ENCODE measurements around the gene NT5C3A.

Gene NT5C3A

DNA sequence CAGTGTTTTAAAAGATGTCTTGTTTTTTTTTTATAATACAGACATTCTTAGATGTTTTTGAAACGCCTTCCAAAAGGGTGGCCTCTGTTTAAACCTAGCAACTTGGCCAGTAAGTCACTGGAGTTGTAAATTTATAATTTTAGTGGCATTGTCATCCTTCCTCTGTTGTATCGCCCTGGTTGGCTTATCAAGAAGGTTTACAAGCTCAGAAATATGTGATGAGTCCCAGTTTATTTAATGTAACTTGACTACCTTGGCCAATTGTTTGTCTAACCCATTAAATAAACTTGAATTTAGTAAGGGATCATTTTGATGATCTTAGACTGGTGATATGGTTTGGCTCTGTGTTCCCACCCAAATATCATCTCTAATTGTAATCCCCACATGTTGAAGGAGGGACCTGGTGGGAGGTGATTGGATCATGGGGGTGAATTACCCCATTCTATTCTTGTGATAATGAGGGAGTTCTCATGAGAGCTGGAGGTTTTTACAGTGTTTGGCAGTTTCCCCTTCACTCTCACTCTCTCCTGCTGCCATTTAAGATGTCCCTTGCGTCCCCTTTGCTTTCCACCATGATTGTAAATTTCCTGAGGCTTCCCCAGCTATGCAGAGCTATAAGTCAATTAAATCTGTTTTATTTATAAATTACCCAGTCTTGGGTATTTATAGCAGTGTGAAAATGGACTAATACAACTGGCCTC lies 13.4 kb upstream of the NT5C3A start:
- DNase-seq: no peak

DNA sequence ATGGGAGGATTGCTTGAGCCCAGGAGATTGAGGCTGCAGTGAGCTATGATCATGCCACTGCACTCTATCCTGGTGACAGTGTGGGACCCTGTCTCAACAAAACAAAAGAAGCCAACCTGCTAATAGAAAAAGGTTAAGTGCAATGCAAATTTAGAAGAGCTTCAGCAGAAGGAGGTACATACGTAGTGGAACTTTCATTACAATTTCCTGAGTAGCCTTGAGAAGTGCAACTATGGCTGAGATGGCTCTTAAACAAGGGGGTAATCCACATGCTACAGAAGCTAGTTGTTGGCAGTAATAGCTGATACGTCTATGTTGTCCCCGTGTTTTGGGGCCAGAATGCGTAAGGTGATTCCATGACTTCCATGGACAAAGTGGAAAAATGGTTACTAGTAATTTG lies 10.7 kb upstream of the NT5C3A start:
- DNase-seq: no peak

DNA sequence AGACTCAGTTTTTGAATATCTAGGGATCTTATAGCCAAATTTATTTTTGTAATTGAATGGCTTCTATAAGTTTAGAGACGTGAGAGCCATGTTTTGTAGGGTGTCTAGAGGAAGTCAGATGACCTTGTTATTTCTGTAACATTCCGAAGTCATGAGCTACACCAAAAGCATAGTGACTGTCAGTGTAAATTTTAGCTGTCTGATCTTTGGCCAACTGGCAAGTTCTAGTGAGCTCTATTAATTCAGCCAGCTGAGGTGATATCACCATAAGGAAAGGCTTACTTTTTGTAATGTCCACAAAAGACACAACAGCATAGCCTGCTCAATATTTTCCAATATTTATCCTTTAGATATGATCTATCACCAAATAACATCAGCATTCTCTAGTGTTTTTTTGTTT lies 9.9 kb upstream of the NT5C3A start:
- DNase-seq: no peak

DNA sequence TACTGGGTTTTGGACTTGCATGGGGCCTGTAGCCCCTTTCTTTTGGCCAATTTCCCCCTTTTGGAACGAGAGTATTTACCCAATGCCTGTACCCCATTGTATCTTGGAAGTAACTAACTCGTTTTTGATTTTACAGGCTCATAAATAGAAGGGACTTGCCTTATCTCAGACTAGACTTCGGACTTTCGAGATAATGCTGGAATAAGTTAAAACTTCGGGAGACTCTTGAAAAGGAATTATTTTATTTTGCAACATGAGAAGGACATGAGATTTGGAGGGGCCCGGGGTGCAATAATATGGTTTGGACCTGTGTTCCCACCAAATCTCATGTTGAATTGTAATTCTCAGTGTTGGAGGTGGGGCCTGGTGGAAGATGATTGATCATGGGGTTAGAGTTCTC lies 8.3 kb upstream of the NT5C3A start:
- DNase-seq: no peak

DNA sequence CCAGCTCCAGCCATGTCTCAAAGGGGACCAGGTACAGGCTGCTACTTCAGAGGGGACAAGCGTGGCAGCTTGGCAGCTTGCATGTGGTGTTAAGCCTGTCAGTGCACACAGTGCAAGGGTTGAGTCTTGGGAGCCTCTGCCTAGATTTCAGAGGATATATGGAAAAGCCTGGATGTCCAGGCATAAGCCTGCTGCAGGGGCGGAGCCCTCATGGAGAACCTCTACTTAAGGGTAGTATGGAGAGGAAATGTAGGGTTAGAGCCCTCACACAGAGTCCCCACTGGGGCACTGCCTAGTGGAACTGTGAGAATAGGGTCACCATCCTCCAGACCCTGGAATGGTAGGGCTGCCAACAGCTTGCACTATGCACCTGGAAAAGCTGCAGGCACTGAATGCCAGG lies 7.7 kb upstream of the NT5C3A start:
- no peak for DNase-seq

DNA sequence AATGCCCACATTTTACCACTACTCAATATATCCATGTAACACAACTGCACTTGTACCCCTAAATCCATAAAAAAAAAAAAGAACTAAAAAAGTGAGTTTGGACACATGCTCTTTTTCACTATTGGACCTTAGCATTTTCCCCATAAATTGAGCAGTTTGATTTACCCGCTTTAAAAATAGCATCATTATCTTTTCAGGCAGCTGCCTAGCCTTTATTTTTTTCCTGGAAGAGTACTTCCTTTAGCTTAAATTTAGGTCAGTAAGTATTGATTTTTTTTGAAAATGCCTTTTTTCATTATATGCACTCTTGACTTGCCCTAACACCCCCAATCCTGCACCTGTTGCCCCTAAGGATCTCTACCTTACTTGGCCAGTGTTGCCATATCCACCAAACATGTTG lies 5.3 kb upstream of the NT5C3A start:
- DNase-seq: no peak

DNA sequence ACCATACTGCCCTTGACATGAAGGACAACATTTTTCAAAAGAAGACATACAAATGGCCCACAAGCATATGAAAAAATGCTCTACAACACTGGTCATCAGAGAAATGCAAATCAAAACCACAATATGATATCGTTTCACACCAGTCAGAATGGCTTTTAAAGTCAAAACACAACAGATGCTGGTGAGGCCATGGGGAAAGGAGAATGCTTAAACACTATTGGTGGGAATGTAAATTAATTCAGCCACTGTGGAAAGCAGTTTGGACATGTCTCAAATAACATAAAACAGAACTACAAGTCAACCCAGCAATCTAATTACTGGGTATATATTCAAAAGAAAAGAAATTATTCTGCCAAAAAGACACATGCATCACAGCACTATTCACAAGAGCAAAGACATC lies 4.2 kb upstream of the NT5C3A start:
- DNase-seq: no peak

DNA sequence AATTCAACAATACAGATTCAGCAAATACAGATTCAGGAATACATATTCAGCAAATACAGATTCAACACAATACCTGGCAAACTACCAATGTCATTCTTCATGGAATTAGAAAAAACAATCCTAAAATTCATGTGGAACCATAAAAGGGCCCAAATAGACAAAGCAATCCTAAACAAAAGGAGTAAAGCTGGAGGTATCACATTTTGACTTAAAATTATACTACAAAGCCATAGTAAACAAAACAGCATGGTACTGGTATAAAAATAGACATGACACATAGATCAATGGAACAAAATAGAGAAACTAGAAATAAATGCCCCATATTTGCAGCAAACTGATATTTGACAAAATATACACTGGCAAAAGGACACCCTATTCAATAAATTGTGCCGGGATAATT lies 3.4 kb upstream of the NT5C3A start:
- no peak for DNase-seq

DNA sequence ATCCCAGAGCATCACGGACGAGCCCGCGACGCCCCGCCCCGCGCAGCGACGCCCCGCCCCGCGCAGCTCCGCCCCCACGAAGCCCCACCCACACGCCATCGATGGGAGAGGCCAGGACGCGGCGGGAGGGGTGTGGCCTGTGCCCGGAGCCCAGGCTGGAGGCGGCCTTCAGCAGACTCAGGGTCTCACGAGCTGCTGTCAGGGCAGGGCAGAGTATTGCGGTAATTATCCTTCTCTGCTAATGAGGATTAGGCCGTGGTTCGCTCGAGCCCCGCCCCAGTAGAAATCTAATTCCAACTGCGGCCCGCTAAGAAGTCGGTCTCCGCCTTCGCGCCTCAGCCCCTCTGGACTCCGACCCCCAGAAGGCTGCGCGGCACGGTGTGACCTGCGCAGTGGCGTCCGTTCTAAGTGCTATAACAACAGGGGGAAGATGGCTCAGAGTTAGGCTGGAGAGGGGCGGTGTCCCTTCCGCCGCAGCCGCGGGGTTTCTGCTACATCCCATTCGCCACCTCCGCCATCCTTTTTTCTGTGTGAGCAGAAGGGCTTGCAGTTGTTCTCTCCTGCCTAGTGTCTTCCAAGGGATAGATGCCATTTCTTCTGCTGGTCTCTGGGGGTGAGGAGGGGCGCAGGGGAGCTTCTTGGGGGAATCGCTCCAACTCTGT lies 337 bp upstream of the NT5C3A start:
- DNase-seq: peak; percentile 96 to 99 (median 96)

DNA sequence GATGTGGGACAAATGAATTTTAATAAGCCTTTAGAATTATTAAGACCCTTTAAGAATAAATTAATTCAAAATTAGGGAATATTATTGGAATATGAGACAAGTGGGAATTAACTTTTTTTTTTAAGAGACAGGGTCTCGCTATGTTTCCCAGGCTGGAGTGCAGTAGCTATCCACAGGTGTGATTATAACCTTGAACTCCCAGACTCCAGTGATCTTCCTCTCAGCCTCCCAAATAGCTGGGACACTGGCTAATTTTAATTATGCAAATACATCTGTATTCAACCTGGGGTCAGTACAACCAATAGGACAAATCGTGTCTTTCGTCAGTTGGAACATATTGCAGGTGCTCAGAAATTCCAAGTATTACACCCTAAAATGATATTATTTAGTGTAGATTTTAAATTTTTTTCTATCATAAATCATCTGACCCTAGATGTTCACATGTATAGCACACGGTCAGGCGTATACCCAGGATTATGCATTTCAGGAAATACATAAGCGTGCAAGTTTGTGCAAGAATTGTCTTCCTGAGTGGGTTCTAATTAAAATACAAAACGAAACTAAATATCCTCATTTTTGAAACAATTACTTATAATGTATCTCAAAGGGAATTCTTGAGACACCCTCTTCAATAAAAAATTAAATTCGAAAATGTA lies 1.2 kb downstream of the NT5C3A start:
- DNase-seq: peak; percentile 9 to 20 (median 20)

DNA sequence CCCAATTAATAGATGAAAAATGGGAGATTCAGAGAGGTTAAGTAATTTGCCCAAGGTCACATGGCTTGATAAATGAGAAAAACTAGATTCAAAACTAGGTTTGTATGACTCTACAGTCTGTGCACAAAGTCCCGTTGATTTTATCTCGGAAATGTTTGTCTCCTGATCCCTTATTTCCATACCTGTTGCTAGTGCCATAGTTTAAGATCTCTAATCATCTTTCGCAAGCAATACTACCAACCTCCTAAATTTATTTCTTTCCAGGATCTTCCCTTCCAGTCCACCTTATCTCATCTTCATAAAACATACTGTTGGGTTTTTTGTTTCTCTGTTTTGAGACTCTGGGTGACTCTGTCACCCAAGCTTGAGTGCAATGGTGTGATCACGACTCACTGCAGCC lies 2.9 kb downstream of the NT5C3A start:
- DNase-seq: no peak

DNA sequence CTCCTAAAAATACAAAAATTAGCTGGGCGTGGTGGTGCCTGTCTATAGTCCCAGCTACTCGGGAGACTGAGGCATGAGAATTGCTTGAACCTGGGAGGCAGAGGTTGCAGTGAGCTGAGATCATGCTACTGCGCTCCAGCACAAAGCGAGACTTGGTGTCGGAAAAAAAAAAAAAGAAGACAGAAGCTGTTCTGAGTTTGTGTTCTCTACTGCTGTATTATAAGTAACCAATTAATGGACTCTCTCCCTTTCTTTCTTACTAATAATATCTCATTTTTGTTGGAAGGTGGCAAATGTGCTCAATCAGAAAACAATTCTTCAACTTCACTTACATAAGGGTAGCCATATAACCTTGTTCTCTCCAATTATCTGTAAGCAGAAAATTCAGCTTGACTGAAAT lies 7.4 kb downstream of the NT5C3A start:
- DNase-seq: no peak

DNA sequence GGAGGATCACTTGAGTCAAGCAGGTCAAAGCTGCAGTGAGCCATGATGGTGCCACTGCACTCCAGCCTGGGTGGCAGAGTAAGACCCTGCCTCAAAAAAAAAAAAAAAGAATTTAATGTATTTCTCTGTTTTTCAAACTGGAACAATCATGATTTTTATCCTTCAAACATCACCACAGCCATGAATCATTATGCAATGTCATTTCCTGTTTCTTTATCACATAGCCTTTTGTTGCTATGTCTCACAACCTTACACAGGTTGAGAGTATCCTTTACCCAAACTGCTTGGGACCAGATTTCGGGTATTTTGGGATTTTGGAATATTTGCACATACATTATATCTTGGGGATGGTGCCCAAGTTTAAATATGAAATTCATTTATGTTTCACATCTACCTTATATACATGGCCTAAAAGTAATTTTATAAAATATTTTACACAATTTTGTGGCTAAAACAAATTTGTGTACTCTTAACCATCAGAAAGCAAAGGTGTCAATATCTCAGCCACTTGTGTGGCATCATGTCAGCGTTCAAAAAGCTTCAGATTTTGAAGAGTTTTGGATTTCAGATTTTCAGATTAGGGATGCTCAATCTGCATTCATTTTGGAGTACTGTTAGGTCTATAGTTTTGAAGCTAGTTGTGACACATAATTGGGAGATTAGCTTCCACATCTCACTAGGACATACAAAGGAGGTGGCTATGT lies 8.2 kb downstream of the NT5C3A start:
- DNase-seq: peak in 2 of 3 donors; percentile 32 to 36

DNA sequence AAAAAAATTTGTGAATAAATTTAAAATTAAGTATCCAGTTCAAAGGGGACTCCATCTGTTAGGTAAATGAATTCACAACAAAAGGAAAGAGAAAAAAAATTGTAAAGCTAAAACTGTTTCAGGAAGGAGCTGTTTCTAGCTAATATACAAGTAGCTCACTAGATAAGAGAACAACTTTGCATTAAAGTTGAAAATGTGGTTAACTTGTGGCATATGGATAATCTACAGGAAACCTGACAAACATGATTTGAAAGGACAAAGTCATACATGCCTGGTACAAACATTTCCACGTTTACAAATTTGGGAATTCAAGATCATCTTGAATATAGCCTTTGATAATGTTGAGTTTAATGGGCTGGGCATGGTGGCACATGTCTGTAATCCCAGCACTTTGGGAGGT lies 8.9 kb downstream of the NT5C3A start:
- DNase-seq: no peak

DNA sequence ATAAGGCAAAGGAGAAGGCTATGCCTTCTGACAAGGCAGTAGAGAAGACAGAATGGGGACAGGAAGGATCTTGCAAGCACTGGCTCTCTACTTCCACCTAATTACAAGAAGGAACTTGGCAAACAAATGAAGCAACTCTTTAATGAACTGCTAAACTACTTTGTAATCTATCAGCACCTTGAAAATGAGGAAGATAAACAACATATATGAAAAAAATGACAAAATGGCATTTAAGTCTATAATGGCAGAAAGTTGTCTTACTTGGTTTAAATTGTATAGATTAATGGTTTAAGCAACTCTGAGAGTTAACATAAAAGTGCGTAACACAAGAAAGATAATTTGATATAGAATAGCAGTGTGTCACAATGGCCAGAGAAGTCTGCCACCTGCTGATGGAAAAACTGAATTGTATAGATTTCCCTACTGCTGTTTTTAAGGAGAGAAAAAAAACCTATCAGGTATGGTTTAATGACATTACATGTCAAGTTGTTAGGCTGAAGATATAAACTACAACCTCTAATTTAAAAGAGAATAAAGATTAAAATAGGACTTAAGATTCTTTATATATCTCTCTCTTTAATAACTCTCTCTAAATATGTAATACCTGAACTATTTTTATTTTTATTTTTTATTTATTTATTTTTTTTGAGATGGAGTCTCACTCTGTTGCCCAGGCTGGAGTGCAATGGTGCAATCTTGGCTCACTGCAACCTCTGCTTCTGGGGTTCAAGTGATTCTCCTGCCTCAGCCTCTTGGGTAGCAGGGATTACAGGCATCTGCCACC lies 11.8 kb downstream of the NT5C3A start:
- peak; percentile 51 to 67 (median 64) for DNase-seq

DNA sequence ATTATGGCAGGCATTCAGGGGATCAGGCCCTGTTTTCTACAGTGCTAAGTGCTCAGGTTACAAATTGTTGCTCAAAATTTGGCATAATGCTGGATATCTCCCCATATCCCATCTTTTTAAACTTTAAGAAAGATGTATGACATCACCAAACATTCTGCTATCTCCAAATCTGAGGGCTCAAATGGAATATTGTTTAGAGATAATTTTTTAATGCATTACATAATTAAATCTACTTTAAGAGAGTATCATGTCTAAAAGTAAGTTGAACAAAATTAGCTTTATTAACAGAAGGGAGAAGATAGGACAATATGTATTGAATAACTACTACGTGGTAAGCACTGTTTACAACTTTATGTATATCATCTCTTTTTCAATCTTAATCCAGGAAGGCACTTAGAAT lies 13.9 kb downstream of the NT5C3A start:
- peak in 1 of 3 donors; percentile 16 for DNase-seq

DNA sequence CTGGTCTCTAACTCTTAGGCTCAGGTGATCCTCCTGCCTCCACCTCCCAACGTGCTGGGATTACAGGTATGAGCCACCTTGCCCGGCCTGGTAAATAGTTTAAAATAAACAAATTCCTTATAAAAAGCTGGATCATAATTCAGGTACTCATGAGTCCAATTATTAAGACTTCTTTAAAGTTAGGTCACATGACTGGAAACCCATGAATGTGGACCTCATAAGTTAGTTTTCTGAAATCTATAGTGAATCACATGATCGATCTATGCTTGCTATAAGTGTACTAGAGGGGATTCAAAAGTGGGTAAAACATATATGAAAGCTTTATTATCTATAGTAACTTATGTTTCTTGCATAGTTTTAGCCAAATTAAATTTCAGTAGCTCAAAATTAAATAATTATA lies 14.3 kb downstream of the NT5C3A start:
- peak in 1 of 3 donors; percentile 16 for DNase-seq

DNA sequence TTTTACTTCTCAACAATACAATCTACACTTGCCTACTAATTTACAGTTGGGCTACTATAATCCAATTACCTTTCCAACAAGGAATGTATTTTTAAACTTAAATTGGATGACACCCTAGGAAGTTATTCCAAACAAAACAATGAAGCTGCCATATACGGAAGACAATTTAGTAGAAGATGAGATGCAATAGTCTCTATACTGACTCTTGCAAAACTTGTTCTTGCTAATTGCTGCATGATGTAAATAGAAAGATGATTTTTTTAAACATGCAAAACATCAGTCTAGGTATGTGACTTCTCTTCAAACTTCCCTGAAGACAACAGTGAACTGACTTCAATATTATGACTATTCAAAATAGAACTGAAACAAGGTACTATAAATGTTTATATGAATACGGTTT lies 17.6 kb downstream of the NT5C3A start:
- no peak for DNase-seq

DNA sequence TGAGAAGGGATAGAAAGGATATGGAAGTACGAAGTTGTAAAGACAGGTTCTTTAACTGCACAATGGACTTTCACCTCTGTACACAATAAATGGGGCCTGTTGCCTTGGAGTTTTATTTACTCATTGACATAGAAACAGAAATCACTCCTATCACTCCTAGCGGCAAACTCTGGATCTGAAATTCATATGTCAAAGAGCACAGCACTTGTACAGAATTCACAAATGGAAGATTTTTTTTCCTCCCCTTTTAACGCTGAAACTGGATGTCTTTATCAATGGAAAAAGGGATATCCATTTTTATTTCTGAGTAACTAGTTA lies 18.2 kb downstream of the NT5C3A start:
- no peak for DNase-seq

DNA sequence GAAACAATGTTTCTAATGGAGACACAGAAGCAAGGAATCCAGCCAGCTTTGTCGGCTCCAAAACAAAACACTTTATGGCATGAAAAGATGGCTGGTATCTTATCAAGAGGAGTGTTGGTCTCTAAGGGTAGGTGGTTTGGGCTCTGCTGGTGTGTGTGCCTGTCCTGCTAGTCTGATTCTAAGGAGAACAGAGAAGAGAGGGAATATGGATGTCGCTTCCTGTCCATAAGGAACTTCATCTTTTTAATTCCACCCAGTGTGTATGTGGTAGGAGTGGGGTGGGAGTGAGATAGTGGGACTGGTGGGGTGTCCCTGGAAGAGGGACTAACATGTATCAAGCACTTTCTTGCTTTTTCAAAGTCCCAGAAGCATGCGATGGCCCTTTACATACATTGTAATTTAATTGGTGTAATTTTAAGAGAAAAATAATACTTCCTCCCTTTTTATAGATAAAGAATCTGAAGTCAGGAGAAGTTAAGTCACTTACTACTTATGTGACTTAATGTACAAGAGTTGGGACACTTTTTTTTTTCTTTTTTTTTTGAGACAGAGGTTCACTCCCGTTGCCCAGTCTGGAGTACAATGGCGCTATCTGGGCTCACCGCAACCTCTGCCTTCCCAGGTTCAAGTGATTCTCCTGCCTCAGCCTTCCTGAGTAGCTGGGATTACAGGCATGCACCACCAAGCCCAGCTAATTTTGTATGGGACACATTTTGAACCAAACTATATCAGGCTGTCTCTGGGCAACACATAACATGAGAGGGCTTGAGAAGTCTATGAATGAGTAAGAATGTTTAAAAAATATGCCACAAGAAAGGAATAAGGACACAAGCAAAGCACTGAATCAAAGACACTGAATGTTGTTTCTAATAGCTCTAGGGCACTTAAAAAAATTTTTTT lies 18.8 kb downstream of the NT5C3A start:
- no peak for DNase-seq

DNA sequence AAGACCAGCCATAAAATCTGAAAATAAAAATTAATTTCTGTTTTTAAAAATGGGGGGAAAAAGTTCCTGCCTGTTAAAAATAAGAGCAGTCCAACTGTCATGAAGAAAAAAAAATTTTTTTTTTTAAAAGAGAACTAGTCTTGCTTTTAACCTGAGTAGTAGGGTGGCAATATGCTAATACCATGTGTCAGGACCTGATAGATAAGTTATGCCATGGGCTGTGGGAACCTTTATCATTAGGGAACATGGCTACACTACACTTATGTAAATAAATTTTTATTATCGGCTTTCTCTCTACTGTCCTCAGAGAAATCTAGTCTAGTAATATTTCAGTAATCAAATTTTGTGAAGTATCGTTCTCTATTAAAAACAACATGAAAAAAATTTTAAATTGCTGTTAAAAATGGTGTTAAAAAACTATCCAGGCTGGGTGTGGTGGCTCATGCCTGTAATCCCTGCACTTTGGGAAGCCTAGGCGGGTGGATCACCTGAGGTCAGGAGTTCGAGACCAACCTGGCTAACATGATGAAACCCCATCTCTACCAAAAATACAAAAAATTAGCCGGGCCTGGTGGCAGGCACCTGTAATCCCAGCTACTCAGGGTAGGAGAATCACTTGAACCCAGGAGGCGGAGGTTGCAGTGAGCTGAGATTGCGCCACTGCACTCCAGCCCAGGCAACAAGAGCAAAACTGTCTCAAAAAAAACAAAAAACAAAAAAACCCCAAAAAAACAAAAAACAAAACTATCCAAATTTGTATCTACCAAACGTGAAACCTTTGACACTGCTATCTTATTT lies 20.7 kb downstream of the NT5C3A start:
- DNase-seq: peak in 1 of 3 donors; percentile 13

Measured in suppressor macrophage treated with lipopolysaccharide for 1 hour (primary cell).